Memory B cell (primary cell): ENCODE data around the gene PPP3R1.
A peak's percentile ranks its signal among the peaks of the same experiment; 100 is the strongest.

Experiments
- ATAC-seq: fragments of 150-1000 bp; cut with Tn5 transposase; 2 replicates; pipeline ENCODE4 v1.10.0; 2021; ENCODE audit warnings: low read depth, mild to moderate bottlenecking, moderate library complexity
- DNase-seq, 2 donors: peaks; one replicate each; pipeline ENCODE4 v3.0.0; 2022; ENCODE audit warnings: low spot score in 2 of 2
- H3K27ac Mint-ChIP-seq: one replicate; pipeline ENCODE4 v1.8.0; 2022; ENCODE audit warnings: mild to moderate bottlenecking, moderate library complexity, mixed read lengths
- H3K27me3 Mint-ChIP-seq: one replicate; pipeline ENCODE4 v1.8.0; 2022; ENCODE audit warnings: mixed read lengths
- H3K36me3 Mint-ChIP-seq: one replicate; pipeline ENCODE4 v1.8.0; 2022; ENCODE audit warnings: mild to moderate bottlenecking, mixed read lengths
- H3K4me1 Mint-ChIP-seq: one replicate; pipeline ENCODE4 v1.8.0; 2022; ENCODE audit warnings: mixed read lengths
- H3K4me3 Mint-ChIP-seq: one replicate; pipeline ENCODE4 v1.8.0; 2022; ENCODE audit warnings: mild to moderate bottlenecking, moderate library complexity, mixed read lengths
- H3K9me3 Mint-ChIP-seq: one replicate; pipeline ENCODE4 v1.8.0; 2022; ENCODE audit warnings: mixed read lengths

The PPP3R1 gene

GRCh38 chr2:68235090-68235489 is 17.2 kb downstream of the PPP3R1 start:
- peaks cover 40% of the 10 kb centered on the region for H3K4me1 Mint-ChIP-seq
- DNase-seq (no peak), ATAC-seq (no peak)
- no peaks in the 10 kb centered on the region for H3K9me3 Mint-ChIP-seq
- peak overlapping the region; percentile 4 for H3K27ac Mint-ChIP-seq
- no peaks in the 10 kb centered on the region for H3K27me3 Mint-ChIP-seq
- peaks cover 8% of the 10 kb centered on the region for H3K36me3 Mint-ChIP-seq
- H3K4me3 Mint-ChIP-seq, result no peak overlapping the region

DNA sequence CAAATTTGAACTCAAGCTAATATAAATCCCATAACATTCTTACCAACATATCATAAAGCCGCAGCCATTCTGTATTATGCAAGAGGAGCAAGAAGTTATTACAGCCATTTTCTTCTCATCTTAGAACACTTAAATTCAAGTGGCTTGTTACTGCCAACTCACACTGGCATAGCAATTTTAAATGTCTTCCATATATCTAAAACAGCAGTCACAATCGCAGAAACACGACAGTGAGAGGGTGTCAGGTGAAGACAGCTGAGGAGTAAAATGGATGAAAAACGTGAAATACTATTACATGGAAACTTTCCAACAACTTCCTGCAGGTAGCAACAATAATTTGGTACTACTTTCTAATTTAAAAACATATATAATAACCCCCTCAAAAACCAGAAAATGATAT is 17.9 kb downstream of the PPP3R1 start:
- H3K27ac Mint-ChIP-seq, result peak overlapping the region; percentile 4
- ATAC-seq (no peak), DNase-seq (no peak)
- no peaks in the 10 kb centered on the region for H3K27me3 Mint-ChIP-seq
- no peaks in the 10 kb centered on the region for H3K9me3 Mint-ChIP-seq
- H3K4me3 Mint-ChIP-seq, result no peak overlapping the region
- peaks cover 7% of the 10 kb centered on the region for H3K36me3 Mint-ChIP-seq
- peaks cover 41% of the 10 kb centered on the region for H3K4me1 Mint-ChIP-seq

DNA sequence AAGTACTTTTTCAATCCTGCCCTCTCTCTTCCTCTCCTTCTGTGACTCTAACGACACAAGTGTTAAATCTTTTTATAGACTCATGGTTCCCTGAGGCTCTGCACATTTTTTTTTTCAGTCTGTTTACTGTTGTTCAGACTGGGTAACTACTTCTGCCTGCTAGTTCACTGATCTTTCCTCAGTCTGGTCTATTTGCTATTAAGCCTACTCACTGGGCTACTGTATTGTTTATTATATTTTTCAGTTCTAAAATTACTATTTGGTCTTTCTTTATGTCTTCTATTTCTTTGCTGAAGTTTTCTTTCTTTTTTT is 21.3 kb downstream of the PPP3R1 start:
- Mint-ChIP-seq H3K27ac (peak overlapping the region; percentile 38), H3K4me3 (no peak overlapping the region)

DNA sequence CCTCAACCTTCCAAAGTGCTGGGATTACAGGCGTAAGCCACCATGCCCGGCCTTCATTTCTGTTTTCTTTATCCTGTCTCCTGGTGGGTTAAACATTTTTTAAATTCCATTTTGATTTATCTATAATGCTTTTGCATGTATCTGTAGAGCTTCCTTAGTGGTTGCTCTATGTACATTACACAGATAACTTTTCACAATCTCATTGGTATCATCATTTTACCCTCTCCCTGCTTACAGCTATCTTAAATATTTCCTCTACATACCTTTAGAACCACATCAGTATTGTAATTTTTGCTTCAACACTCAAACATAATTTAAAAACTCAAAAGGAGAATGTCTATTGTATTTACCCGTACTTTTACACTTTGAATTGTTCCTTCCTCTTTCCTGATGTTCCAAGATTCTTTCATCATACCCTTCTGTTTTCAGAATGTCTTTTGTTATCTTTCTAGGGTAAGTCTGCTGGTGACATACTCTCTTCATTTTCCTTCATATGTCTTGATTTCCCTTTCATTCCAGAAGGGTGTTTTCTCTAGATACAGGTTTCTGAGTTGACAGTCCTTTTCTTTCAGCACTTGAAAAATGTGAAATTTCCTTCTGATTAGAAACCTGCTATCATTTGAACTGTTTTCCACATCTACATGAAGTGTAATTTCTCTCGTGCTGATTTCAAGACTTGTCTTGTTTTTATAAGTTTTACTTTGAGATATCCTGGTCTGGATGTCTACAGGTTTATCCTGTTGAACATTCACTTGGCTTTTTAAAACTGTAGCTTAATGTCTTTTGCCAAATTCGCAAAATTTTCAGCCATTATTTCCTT is 21.9 kb downstream of the PPP3R1 start:
- Mint-ChIP-seq H3K4me3 (no peak overlapping the region), H3K27ac (peak overlapping the region; percentile 38), H3K27me3 (no peaks in the 10 kb centered on the region), H3K9me3 (no peaks in the 10 kb centered on the region), H3K4me1 (peaks cover 39% of the 10 kb centered on the region), H3K36me3 (peaks cover 5% of the 10 kb centered on the region)
- DNase-seq (no peak), ATAC-seq (no peak)

More for the DNA sequence above, 21.3 kb downstream of the PPP3R1 start:
- H3K27me3 Mint-ChIP-seq, result no peaks in the 10 kb centered on the region
- peaks cover 34% of the 10 kb centered on the region for H3K4me1 Mint-ChIP-seq
- ATAC-seq, result no peak
- peaks cover 5% of the 10 kb centered on the region for H3K36me3 Mint-ChIP-seq
- no peaks in the 10 kb centered on the region for H3K9me3 Mint-ChIP-seq
- DNase-seq, result no peak

DNA sequence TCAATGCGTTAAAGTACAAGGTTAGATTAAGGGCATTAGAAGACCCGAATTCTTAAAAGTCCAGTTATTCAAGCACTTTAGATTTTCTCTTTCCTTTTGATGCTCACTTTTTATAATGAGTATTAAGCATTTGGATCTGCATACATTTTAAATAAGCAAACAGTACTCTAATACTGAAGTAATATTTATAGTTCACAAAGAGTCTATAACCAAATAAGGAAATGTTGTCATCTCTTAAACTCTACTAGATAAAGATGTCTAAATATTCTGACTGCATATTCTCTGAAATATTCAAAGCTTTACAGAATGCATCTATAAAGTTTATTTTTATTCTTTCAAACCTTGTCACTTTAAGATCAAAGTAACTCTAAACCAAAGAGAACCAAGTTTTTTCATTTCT is 25.5 kb downstream of the PPP3R1 start:
- H3K4me1 Mint-ChIP-seq, result peaks cover 65% of the 10 kb centered on the region

GRCh38 chr2:68225119-68225632 is 27.2 kb downstream of the PPP3R1 start:
- Mint-ChIP-seq H3K4me3 (peak overlapping the region; percentile 2), H3K27me3 (no peaks in the 10 kb centered on the region), H3K27ac (peak overlapping the region; percentile 81), H3K9me3 (no peaks in the 10 kb centered on the region), H3K36me3 (peaks cover 9% of the 10 kb centered on the region), H3K4me1 (peaks cover 61% of the 10 kb centered on the region)
- ATAC-seq, result peak; percentile 68
- DNase-seq, result no peak

More for the DNA sequence above, 25.5 kb downstream of the PPP3R1 start:
- Mint-ChIP-seq H3K36me3 (peaks cover 10% of the 10 kb centered on the region), H3K27me3 (no peaks in the 10 kb centered on the region), H3K27ac (peak overlapping the region; percentile 81), H3K4me3 (no peak overlapping the region), H3K9me3 (no peaks in the 10 kb centered on the region)
- DNase-seq (no peak), ATAC-seq (no peak)

DNA sequence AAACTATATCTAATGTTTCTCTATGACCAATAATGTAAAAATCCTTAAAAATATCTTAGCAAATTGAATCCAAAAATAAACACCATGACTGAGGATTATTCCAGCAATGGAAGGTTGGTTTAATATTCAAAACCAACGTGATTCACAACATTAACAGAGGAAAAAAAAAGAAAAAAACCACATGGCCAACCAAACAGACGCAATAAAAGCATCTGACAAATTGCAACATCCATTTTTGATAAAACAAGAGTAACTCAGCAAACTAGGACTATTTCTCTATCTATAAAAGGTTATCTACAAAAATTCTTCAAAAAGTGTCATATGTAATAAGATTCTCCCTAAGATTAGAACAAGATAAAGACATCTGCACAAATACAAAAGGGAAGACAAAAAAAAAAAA is 28.9 kb downstream of the PPP3R1 start:
- Mint-ChIP-seq H3K4me3 (no peak overlapping the region), H3K4me1 (peaks cover 59% of the 10 kb centered on the region), H3K9me3 (no peaks in the 10 kb centered on the region), H3K27ac (no peak overlapping the region), H3K36me3 (peaks cover 11% of the 10 kb centered on the region), H3K27me3 (no peaks in the 10 kb centered on the region)
- ATAC-seq (no peak), DNase-seq (no peak)

- ATAC-seq (no peak), DNase-seq (no peak)
- Mint-ChIP-seq H3K27ac (peak overlapping the region; percentile 3), H3K9me3 (no peaks in the 10 kb centered on the region), H3K4me3 (no peak overlapping the region), H3K4me1 (peaks cover 59% of the 10 kb centered on the region), H3K27me3 (no peaks in the 10 kb centered on the region), H3K36me3 (peaks cover 11% of the 10 kb centered on the region)
Observed at GRCh38 chr2:68222287-68222686, 30.0 kb downstream of the PPP3R1 start.

GRCh38 chr2:68218343-68218901 is 33.9 kb downstream of the PPP3R1 start:
- no peaks in the 10 kb centered on the region for H3K27me3 Mint-ChIP-seq
- H3K9me3 Mint-ChIP-seq, result no peaks in the 10 kb centered on the region
- H3K27ac Mint-ChIP-seq, result peak overlapping the region; percentile 4
- DNase-seq (no peak), ATAC-seq (no peak)
- H3K4me1 Mint-ChIP-seq, result peaks cover 57% of the 10 kb centered on the region
- peaks cover 14% of the 10 kb centered on the region for H3K36me3 Mint-ChIP-seq
- no peak overlapping the region for H3K4me3 Mint-ChIP-seq

GRCh38 chr2:68217729-68218128 is 34.6 kb downstream of the PPP3R1 start:
- no peak for ATAC-seq
- Mint-ChIP-seq H3K9me3 (no peaks in the 10 kb centered on the region), H3K4me1 (peaks cover 58% of the 10 kb centered on the region), H3K4me3 (no peak overlapping the region), H3K27ac (no peak overlapping the region), H3K36me3 (peaks cover 19% of the 10 kb centered on the region), H3K27me3 (no peaks in the 10 kb centered on the region)
- DNase-seq, result no peak

- Mint-ChIP-seq H3K27me3 (no peaks in the 10 kb centered on the region), H3K36me3 (peaks cover 19% of the 10 kb centered on the region), H3K9me3 (no peaks in the 10 kb centered on the region), H3K27ac (peak overlapping the region; percentile 37), H3K4me3 (no peak overlapping the region), H3K4me1 (peaks cover 53% of the 10 kb centered on the region)
- no peak for ATAC-seq
- DNase-seq, result no peak
Observed at GRCh38 chr2:68216454-68217310, 35.6 kb downstream of the PPP3R1 start.

DNA sequence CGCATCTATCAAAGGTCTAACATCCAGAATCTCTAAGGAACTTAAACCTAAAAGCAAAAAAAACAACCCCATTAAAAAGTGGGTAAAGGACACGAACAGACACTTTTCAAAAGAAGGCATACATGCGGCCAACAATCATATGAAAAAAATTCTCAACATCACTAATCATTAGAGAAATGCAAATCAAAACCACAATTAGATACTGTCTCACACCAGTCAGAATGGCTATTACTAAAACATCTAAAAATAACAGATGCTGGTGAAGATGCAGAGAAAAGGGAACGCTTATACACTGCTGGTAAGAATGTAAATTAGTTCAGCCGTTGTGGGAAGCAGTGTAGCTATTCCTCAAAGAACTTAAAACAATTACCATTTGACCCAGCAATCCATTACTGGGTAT is 38.0 kb downstream of the PPP3R1 start:
- Mint-ChIP-seq H3K9me3 (no peaks in the 10 kb centered on the region), H3K4me1 (peaks cover 48% of the 10 kb centered on the region), H3K27ac (peak overlapping the region; percentile 80), H3K36me3 (peaks cover 21% of the 10 kb centered on the region), H3K27me3 (no peaks in the 10 kb centered on the region), H3K4me3 (peak overlapping the region; percentile 3)
- DNase-seq (no peak), ATAC-seq (peak; percentile 72)

GRCh38 chr2:68206793-68207192 is 45.5 kb downstream of the PPP3R1 start:
- DNase-seq (no peak), ATAC-seq (no peak)
- Mint-ChIP-seq H3K36me3 (peaks cover 20% of the 10 kb centered on the region), H3K9me3 (no peaks in the 10 kb centered on the region), H3K4me1 (peaks cover 36% of the 10 kb centered on the region), H3K27ac (peak overlapping the region; percentile 5), H3K27me3 (no peaks in the 10 kb centered on the region), H3K4me3 (no peak overlapping the region)

DNA sequence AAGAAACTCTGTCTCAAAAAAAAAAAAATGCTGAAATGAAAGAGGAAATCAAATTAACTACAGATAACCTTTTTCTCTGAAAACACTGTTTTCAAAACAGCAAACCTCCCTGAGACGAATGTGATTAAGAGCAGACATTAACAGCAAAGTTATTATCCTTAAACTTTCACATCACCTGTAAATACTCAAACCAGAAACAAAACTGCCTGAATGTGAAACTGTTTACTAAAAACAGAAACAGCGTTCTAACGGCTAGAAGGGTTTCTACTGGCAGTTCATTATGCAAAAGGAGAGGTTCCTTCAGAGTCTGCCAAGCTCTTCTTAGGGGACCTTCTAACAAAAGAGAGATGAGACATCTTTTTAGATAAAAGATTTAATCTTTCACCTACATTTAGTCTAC is 48.7 kb downstream of the PPP3R1 start:
- peaks cover 41% of the 10 kb centered on the region for H3K4me1 Mint-ChIP-seq
- H3K9me3 Mint-ChIP-seq, result no peaks in the 10 kb centered on the region
- H3K27ac Mint-ChIP-seq, result peak overlapping the region; percentile 94
- H3K4me3 Mint-ChIP-seq, result peak overlapping the region; percentile 81
- H3K27me3 Mint-ChIP-seq, result no peaks in the 10 kb centered on the region
- peak in 1 of 2 donors; percentile 19 for DNase-seq
- ATAC-seq, result peak; percentile 83
- H3K36me3 Mint-ChIP-seq, result peaks cover 11% of the 10 kb centered on the region
